ENCODE data around the gene PRKCH. TPM values are rescaled to one million over a fixed set of nuclear protein-coding genes. Genes with fewer than 3 reads are reported as not detected.

Gene PRKCH
- total and polyA plus RNA-seq, 10 of the 15 experiments (the other 5 are each of a cell fraction or from before 2014, with no cell fraction given), result 10.7 to 140 (median 33.2) TPM

- TF ChIP-seq NR2C2 (IDR thresholded peaks at IDR 0.05; ENCODE audit: borderline replicate concordance, control insufficient read depth, insufficient read length, low read depth) (no peak), STAT1 (conservative IDR thresholded peaks at IDR 0.05) (no peak), CBX5 (IDR thresholded peaks at IDR 0.05; ENCODE audit: low read depth) (no peak), MTA2 (IDR thresholded peaks at IDR 0.05; ENCODE audit: low read depth) (no peak), SRF (IDR thresholded peaks at IDR 0.05; ENCODE audit: low read depth in 2 of 2, low read length in 2 of 2) (no peak), CEBPB (IDR thresholded peaks at IDR 0.05; ENCODE audit: borderline replicate concordance in 1 of 2, low read depth in 2 of 2, low read length in 2 of 2) (no peak)
These were observed 21.2 kb upstream of the PRKCH start (continued) for GRCh38 chr14:61300209-61300608.

GRCh38 chr14:61300754-61301153, 20.6 kb upstream of the PRKCH start:
- Histone ChIP-seq H2AFZ (ENCODE audit: control insufficient read depth, low read depth, low read length) (no peak overlapping the region; the same call in 1 of the 2 replicates), H3K27me3 (replicated peaks in 1 of 2; ENCODE audit: control insufficient read depth in 2 of 2, insufficient read depth in 2 of 2, low read length in 1 of 2) (no peaks in the 10 kb centered on the region), H3K27ac (ENCODE audit: control insufficient read depth, insufficient read depth) (no peak overlapping the region), H3K9me3 (replicated peaks; ENCODE audit: control insufficient read depth, insufficient read depth, low read length) (peaks cover 2% of the 10 kb centered on the region; the same call in 2 of the 3 replicates), H3K9ac (ENCODE audit: control insufficient read depth, insufficient read depth, low read length) (no peak overlapping the region), H4K20me1 (ENCODE audit: control insufficient read depth, insufficient read depth) (no peaks in the 10 kb centered on the region), H3K4me3 (no peak overlapping the region), H3K79me2 (ENCODE audit: control insufficient read depth, insufficient read depth, low read length) (no peaks in the 10 kb centered on the region), H3K4me2 (ENCODE audit: control insufficient read depth, insufficient read depth) (no peak overlapping the region), H3K36me3 (ENCODE audit: control insufficient read depth in 2 of 2, insufficient read depth in 2 of 2, low read length in 1 of 2) (no peaks in the 10 kb centered on the region), H3K4me1 (ENCODE audit: control insufficient read depth, insufficient read depth, low read length) (peaks cover 12% of the 10 kb centered on the region)
- DNase-seq (ENCODE audit: low read depth, low spot score) (no peak), FAIRE-seq (no peak), ATAC-seq (no peak)
- ChIA-PET RAD21 (ENCODE audit: unreplicated experiment) (interaction anchor here (1.3 kb wide), 1 partner anchor 18 kb away, joined by 5 read pairs; no protein-coding TSS in a partner anchor), POLR2A (no interaction called here), CTCF (interaction anchor here (1.1 to 5.9 kb wide), 3 partner anchors 12 to 537 kb away, joined by 3 to 42 read pairs (median 3); no protein-coding TSS in a partner anchor), SMC1A (ENCODE audit: uncharacterized antibody, unreplicated experiment) (interaction anchor here (0.6 to 2.2 kb wide), 5 partner anchors 14 to 540 kb away, joined by 3 to 5 read pairs (median 3); no protein-coding TSS in a partner anchor)
- WGBS (ENCODE audit: insufficient coverage, insufficient replicate concordance, low lambda C conversion rate, missing lambda C conversion rate), result 71% methylated on average over 7 of the region's 7 CpGs
- intact Hi-C loops (cut with micrococcal nuclease; ENCODE audit: unreplicated experiment) (no loop called here), in situ Hi-C loops (cut with MboI) (loop anchor here (25.0 kb wide), 1 partner anchor 137 kb away; no protein-coding TSS in a partner anchor)
- no TSS peak for BruUV-seq (replicated peaks)
- TF ChIP-seq E2F8 (IDR thresholded peaks at IDR 0.05; ENCODE audit: low read depth, partially characterized antibody), result no peak
- no peak for TF ChIP-seq HCFC1 (IDR thresholded peaks at IDR 0.05; ENCODE audit: low read length)
- no peak for TF ChIP-seq NR2C1 (IDR thresholded peaks at IDR 0.05)
- TF ChIP-seq IKZF2 (IDR thresholded peaks at IDR 0.05), result no peak
- TF ChIP-seq ZBTB4 (CRISPR knock-in tag; IDR thresholded peaks at IDR 0.05), result no peak
- TF ChIP-seq IRF5 (IDR thresholded peaks at IDR 0.05; ENCODE audit: borderline replicate concordance), result no peak
- no peak for TF ChIP-seq BCL3 (IDR thresholded peaks at IDR 0.05; ENCODE audit: borderline replicate concordance, insufficient read depth, low read depth, low read length, poor library complexity, severe bottlenecking)

All from GM12878 (cell line).